HCT116 (cell line): Measurements from ENCODE around the gene HSDL2. TPM values are rescaled to one million over a fixed set of nuclear protein-coding genes. Genes with fewer than 3 reads are reported as not detected.

Experiments used
- ATAC-seq: fragments of 200-7000 bp; cut with Tn5 transposase; 2 replicates; pipeline ENCODE4 v1.9.1; 2020; ENCODE audit warnings: mild to moderate bottlenecking, moderate library complexity
- BruUV-seq: library from RNA; stranded (reverse); fragments of 400-500 nt; replicated peaks from 2 replicates; lab custom pipeline; 2021; lab: Mats Ljungman, UMichigan
- CTCF ChIA-PET: fragments of 300-600 bp; sonication (Branson Sonifier 250); formaldehyde crosslinking; loops from one replicate; lab custom pipeline; 2021; ENCODE audit warnings: antibody characterized with exemption; lab: Charles Lee
- POLR2A ChIA-PET: fragments of 300-600, 350-600 bp; sonication (Branson Sonifier 250); formaldehyde crosslinking; loops from one replicate; lab custom pipeline; 2021; ENCODE audit warnings: antibody characterized with exemption; lab: Charles Lee
- RAD21 ChIA-PET, 2 experiments: fragments of 300-600 bp; sonication (Branson Sonifier 250); formaldehyde crosslinking; loops; one replicate each; lab custom pipeline; 2023; ENCODE audit warnings: low total read pairs in 2 of 2; ENCODE audit not compliant: uncharacterized antibody in 2 of 2, unreplicated experiment in 2 of 2, low non-redundant PET in 1 of 2; lab: Charles Lee
- DNase-seq: peaks from one replicate; pipeline ENCODE4 v3.0.0-alpha.2; 2010; ENCODE audit warnings: low read depth, low spot score
- H2AFZ ChIP-seq: fragments of 200-600 bp; shearing (Covaris generic), sonication (generic); 2 replicates; pipeline ENCODE4 v1.6.1; 2017; ENCODE audit warnings: low read depth, mixed run types, mixed read lengths, antibody characterized with exemption, low read length; ENCODE audit not compliant: poor library complexity, severe bottlenecking
- H3K27ac ChIP-seq: 2 replicates; pipeline ENCODE4 v1.5.1; 2012; ENCODE audit warnings: low read depth, low read length
- H3K27me3 ChIP-seq: fragments of 200-600 bp; sonication (generic); 2 replicates; pipeline ENCODE4 v1.6.1; 2016; ENCODE audit warnings: mixed run types, low read length, mixed read lengths; ENCODE audit not compliant: insufficient read depth
- H3K36me3 ChIP-seq, 2 experiments: fragments of 200-500 bp in 1 of 2; fragments of 200-600 bp in 1 of 2; sonication (Bioruptor generic) in 1 of 2; sonication (generic) in 1 of 2; 2 replicates each; pipeline versions ENCODE4 v1.5.1 to v1.6.1; 2014 to 2016; ENCODE audit warnings: low read length in 2 of 2, inconsistent platforms in 1 of 2, mixed read lengths in 1 of 2, mixed run types in 1 of 2; ENCODE audit not compliant: insufficient read depth in 2 of 2, control insufficient read depth in 1 of 2
- H3K4me1 ChIP-seq, 2 experiments: fragments of 200-600 bp in 1 of 2; sonication (generic) in 1 of 2; 2 replicates each; pipeline versions ENCODE4 v1.5.1 to v1.6.1; 2012 to 2017; ENCODE audit warnings: low read length in 2 of 2, inconsistent platforms in 1 of 2, mild to moderate bottlenecking in 1 of 2, mixed read lengths in 1 of 2, mixed run types in 1 of 2, moderate library complexity in 1 of 2; ENCODE audit not compliant: insufficient read depth in 2 of 2, control insufficient read depth in 1 of 2
- H3K4me2 ChIP-seq: fragments of 200-600 bp; sonication (generic); 2 replicates; pipeline ENCODE4 v1.6.1; 2017; ENCODE audit warnings: mixed run types, low read length, mixed read lengths
- H3K4me3 ChIP-seq, 2 experiments: fragments of 200-600 bp in 1 of 2; sonication (generic) in 1 of 2; replicated peaks in 1 of 2; 2 replicates each; pipeline ENCODE4 v1.5.1; 2011 to 2016; ENCODE audit warnings: low read length in 2 of 2, control low read depth in 1 of 2, low read depth in 1 of 2, mild to moderate bottlenecking in 1 of 2, mixed read lengths in 1 of 2, mixed run types in 1 of 2
- H3K79me2 ChIP-seq: fragments of 200-600 bp; sonication (generic); 2 replicates; pipeline ENCODE4 v1.6.1; 2017; ENCODE audit warnings: mild to moderate bottlenecking, mixed run types, low read length, moderate library complexity, mixed read lengths; ENCODE audit not compliant: insufficient read depth
- H3K9ac ChIP-seq: fragments of 200-600 bp; sonication (generic); 2 replicates; pipeline ENCODE4 v1.6.1; 2016; ENCODE audit warnings: low read length, mixed read lengths
- H3K9me2 ChIP-seq: fragments of 200-600 bp; sonication (generic), shearing (Covaris generic); 2 replicates; pipeline ENCODE4 v1.6.1; 2017; ENCODE audit warnings: mixed run types, mild to moderate bottlenecking, moderate library complexity; ENCODE audit not compliant: insufficient read depth
- H3K9me3 ChIP-seq, 2 experiments: fragments of 200-500 bp in 1 of 2; fragments of 200-600 bp in 1 of 2; sonication (Bioruptor generic) in 1 of 2; sonication (generic) in 1 of 2; 2 replicates each; pipeline ENCODE4 v1.6.1; 2014 to 2017; ENCODE audit warnings: low read length in 2 of 2, mixed read lengths in 2 of 2, inconsistent platforms in 1 of 2, low read depth in 1 of 2, mild to moderate bottlenecking in 1 of 2, mixed run types in 1 of 2, moderate library complexity in 1 of 2; ENCODE audit not compliant: control insufficient read depth in 1 of 2, insufficient read depth in 1 of 2
- H4K20me1 ChIP-seq: fragments of 200-600 bp; sonication (generic), shearing (Covaris generic); 2 replicates; pipeline ENCODE4 v1.6.1; 2017; ENCODE audit warnings: mixed run types, mild to moderate bottlenecking, moderate library complexity; ENCODE audit not compliant: insufficient read depth
- CBX3 ChIP-seq: IDR thresholded peaks from 2 replicates; pipeline ENCODE4 v1.6.1; 2012; ENCODE audit warnings: low read depth
- EZH2 ChIP-seq: fragments of 200-600 bp; sonication (generic); IDR thresholded peaks from 2 replicates; pipeline ENCODE4 v1.6.1; 2017; ENCODE audit warnings: antibody characterized with exemption, mixed run types
- TCF7L2 ChIP-seq: IDR thresholded peaks from 2 replicates; pipeline ENCODE4 v1.7.0; 2011; ENCODE audit warnings: borderline replicate concordance, inconsistent platforms; ENCODE audit not compliant: insufficient read depth, insufficient read length; ENCODE audit errors: extremely low read depth
- ZFX ChIP-seq: fragments of 450-650 bp; IDR thresholded peaks from 2 replicates; pipeline ENCODE4 v1.6.1; 2017
- ZNF274 ChIP-seq: fragments of 200-500 bp; sonication (Bioruptor generic); IDR thresholded peaks from 2 replicates; pipeline ENCODE4 v1.6.1; 2014; ENCODE audit warnings: mild to moderate bottlenecking, low read depth, low read length, inconsistent platforms
- intact Hi-C: fragments of 100-400 bp; cut with micrococcal nuclease; formaldehyde crosslinking; loops from 2 replicates; pipeline ENCODE4 v1.10.0; 2022
- total RNA-seq: library from RNA; stranded (reverse); gene quantifications from one replicate; pipeline ENCODE4 v1.2.1, GENCODE V29; 2021; ENCODE audit not compliant: unreplicated experiment
- TF ChIP-seq, protein P1 (sequence below): IDR thresholded peaks from 2 replicates; pipeline ENCODE4 v1.6.1; 2012; ENCODE audit warnings: low read depth

Gene HSDL2
- total RNA-seq, 1 experiment from 2014 or later, result 33.9 TPM

- RAD21 ChIA-PET, result no interaction called here
- no peak overlapping the region for H3K9ac ChIP-seq
- no peak overlapping the region for H2AFZ ChIP-seq
- no peak overlapping the region for H3K4me3 ChIP-seq
- peaks cover 0 to 9% of the 10 kb centered on the region in 2 experiments; a peak in 1 of 4 replicates for H3K36me3 ChIP-seq
- H3K79me2 ChIP-seq, result no peaks in the 10 kb centered on the region
- no peaks in the 10 kb centered on the region for H3K27me3 ChIP-seq
- intact Hi-C loops, result no loop called here
- no peaks in the 10 kb centered on the region for H3K9me2 ChIP-seq
- no peaks in the 10 kb centered on the region for H4K20me1 ChIP-seq
- H3K9me3 ChIP-seq, result no peaks in the 10 kb centered on the region
- POLR2A ChIA-PET, result no interaction called here
- no peak for ATAC-seq
- CTCF ChIA-PET, result no interaction called here
- no peak overlapping the region for H3K4me2 ChIP-seq
- TF ChIP-seq, protein P1, sequence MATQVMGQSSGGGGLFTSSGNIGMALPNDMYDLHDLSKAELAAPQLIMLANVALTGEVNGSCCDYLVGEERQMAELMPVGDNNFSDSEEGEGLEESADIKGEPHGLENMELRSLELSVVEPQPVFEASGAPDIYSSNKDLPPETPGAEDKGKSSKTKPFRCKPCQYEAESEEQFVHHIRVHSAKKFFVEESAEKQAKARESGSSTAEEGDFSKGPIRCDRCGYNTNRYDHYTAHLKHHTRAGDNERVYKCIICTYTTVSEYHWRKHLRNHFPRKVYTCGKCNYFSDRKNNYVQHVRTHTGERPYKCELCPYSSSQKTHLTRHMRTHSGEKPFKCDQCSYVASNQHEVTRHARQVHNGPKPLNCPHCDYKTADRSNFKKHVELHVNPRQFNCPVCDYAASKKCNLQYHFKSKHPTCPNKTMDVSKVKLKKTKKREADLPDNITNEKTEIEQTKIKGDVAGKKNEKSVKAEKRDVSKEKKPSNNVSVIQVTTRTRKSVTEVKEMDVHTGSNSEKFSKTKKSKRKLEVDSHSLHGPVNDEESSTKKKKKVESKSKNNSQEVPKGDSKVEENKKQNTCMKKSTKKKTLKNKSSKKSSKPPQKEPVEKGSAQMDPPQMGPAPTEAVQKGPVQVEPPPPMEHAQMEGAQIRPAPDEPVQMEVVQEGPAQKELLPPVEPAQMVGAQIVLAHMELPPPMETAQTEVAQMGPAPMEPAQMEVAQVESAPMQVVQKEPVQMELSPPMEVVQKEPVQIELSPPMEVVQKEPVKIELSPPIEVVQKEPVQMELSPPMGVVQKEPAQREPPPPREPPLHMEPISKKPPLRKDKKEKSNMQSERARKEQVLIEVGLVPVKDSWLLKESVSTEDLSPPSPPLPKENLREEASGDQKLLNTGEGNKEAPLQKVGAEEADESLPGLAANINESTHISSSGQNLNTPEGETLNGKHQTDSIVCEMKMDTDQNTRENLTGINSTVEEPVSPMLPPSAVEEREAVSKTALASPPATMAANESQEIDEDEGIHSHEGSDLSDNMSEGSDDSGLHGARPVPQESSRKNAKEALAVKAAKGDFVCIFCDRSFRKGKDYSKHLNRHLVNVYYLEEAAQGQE, result no peak
- TF ChIP-seq ZFX (no peak), ZNF274 (no peak), TCF7L2 (no peak), CBX3 (no peak), EZH2 (no peak)
- TF ChIP-seq, all 23 proteins: peak for 0
- Histone ChIP-seq H3K4me1 (no peaks in the 10 kb centered on the region), H3K27ac (no peak overlapping the region)
- BruUV-seq, result no TSS peak
- no peak for DNase-seq
Measured at GRCh38 chr9:112421771-112422222, 41.9 kb downstream of the HSDL2 start.
